Lung (tissue), 12 donors: ENCODE results near the gene FAM171A2. TPM values are rescaled to one million over a fixed set of nuclear protein-coding genes. Genes with fewer than 3 reads are reported as not detected.
A peak's percentile ranks its signal among the peaks of the same experiment; 100 is the strongest.

Experiments
- ATAC-seq: fragments of 200-7000 bp; cut with Tn5 transposase; one replicate; pipeline ENCODE4 v1.9.1; 2020; ENCODE audit warnings: moderate number of reproducible peaks; ENCODE audit not compliant: insufficient read depth, low FRiP score
- DNase-seq, 3 donors: peaks; one replicate each; pipeline ENCODE4 v3.0.0-alpha.2; 2013 to 2017
- H3K27ac ChIP-seq, 2 donors: one replicate each; pipeline ENCODE4 v1.5.1; 2013; ENCODE audit warnings: mild to moderate bottlenecking in 2 of 2, moderate library complexity in 2 of 2, control low read depth in 1 of 2, inconsistent platforms in 1 of 2, low read depth in 1 of 2, low read length in 1 of 2
- H3K27me3 ChIP-seq, 3 donors: one replicate each; pipeline ENCODE4 v1.5.1; 2013; ENCODE audit warnings: low read length in 2 of 3; ENCODE audit not compliant: control insufficient read depth in 3 of 3, insufficient read depth in 3 of 3
- H3K36me3 ChIP-seq, 4 donors: one replicate each; pipeline ENCODE4 v1.5.1; 2013; ENCODE audit warnings: low read length in 4 of 4, mild to moderate bottlenecking in 1 of 4, moderate library complexity in 1 of 4; ENCODE audit not compliant: control insufficient read depth in 4 of 4, insufficient read depth in 4 of 4
- H3K4me1 ChIP-seq, 5 donors: one replicate each; pipeline ENCODE4 v1.5.1; 2013; ENCODE audit warnings: low read length in 5 of 5, mild to moderate bottlenecking in 2 of 5, moderate library complexity in 1 of 5; ENCODE audit not compliant: control insufficient read depth in 5 of 5, insufficient read depth in 5 of 5
- H3K4me3 ChIP-seq: one replicate; pipeline ENCODE4 v1.5.1; 2013; ENCODE audit warnings: mild to moderate bottlenecking, control low read depth, moderate library complexity
- H3K9ac ChIP-seq, 2 donors: one replicate each; pipeline ENCODE4 v1.5.1; 2013; ENCODE audit warnings: low read length in 2 of 2, control low read depth in 1 of 2; ENCODE audit not compliant: insufficient read depth in 1 of 2
- H3K9me3 ChIP-seq, 4 donors: one replicate each; pipeline ENCODE4 v1.5.1; 2013; ENCODE audit warnings: low read length in 3 of 4, mild to moderate bottlenecking in 1 of 4, moderate library complexity in 1 of 4; ENCODE audit not compliant: control insufficient read depth in 4 of 4, insufficient read depth in 3 of 4
- WGBS, 2 donors: extraction: QIAGEN DNeasy Blood & Tissue Kit; methylation state at CpG; one replicate each; pipeline ENCODE4 v1.1.7; 2013; 5-methylcytosine and 5-hydroxymethylcytosine counted together
- polyA plus RNA-seq, 2 donors: library from polyadenylated mRNA; stranded (reverse); fragments of 200-250 nt; gene quantifications; one replicate each; pipeline ENCODE4 v1.2.1, GENCODE V29; 2013
- total RNA-seq, 2 donors: library from RNA; depleted of rRNA in 1 of 2; stranded (reverse); fragments of >200 nt in 1 of 2; gene quantifications; one replicate each; pipeline ENCODE4 v1.2.1, GENCODE V29; 2014 to 2021
- TF ChIP-seq, protein P1 (sequence below): IDR thresholded peaks from 2 replicates; pipeline ENCODE4 v1.5.1; 2012; ENCODE audit warnings: mild to moderate bottlenecking; ENCODE audit errors: control extremely low read depth, extremely low read depth
- donor health status: control.
- donor health status: control.
- donor health status: Bipolar disorder and iron deficiency.
- donor health status: healthy.
- donor health status: DM: yes; HTN: yes; CAD: no.

The FAM171A2 gene
- total and polyA plus RNA-seq, 4 donors, result 0.47 to 8.0 (median 0.80) TPM

DNA sequence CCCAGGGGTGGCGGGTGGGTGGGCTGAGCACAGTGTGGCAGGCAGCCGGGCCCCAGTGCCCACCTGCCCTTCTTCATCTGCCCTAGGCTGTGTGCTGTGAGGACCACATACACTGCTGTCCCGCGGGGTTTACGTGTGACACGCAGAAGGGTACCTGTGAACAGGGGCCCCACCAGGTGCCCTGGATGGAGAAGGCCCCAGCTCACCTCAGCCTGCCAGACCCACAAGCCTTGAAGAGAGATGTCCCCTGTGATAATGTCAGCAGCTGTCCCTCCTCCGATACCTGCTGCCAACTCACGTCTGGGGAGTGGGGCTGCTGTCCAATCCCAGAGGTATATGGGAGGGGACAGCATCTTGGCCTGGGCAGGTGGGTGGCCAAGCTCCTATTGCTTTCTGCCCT is 12.2 kb downstream of the FAM171A2 start:
- DNase-seq (no peak), ATAC-seq (no peak)
- peaks cover 0 to 43% (median 4%) of the 10 kb centered on the region in 4 donors for H3K36me3 ChIP-seq
- H3K9ac ChIP-seq, result no peak overlapping the region
- WGBS, 2 donors, result 90 to 94% methylated on average over 8 of the region's 8 CpGs
- no peak overlapping the region for H3K4me3 ChIP-seq
- no peak overlapping the region for H3K27ac ChIP-seq
- TF ChIP-seq, protein P1, sequence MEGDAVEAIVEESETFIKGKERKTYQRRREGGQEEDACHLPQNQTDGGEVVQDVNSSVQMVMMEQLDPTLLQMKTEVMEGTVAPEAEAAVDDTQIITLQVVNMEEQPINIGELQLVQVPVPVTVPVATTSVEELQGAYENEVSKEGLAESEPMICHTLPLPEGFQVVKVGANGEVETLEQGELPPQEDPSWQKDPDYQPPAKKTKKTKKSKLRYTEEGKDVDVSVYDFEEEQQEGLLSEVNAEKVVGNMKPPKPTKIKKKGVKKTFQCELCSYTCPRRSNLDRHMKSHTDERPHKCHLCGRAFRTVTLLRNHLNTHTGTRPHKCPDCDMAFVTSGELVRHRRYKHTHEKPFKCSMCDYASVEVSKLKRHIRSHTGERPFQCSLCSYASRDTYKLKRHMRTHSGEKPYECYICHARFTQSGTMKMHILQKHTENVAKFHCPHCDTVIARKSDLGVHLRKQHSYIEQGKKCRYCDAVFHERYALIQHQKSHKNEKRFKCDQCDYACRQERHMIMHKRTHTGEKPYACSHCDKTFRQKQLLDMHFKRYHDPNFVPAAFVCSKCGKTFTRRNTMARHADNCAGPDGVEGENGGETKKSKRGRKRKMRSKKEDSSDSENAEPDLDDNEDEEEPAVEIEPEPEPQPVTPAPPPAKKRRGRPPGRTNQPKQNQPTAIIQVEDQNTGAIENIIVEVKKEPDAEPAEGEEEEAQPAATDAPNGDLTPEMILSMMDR, result no peak
- H3K27me3 ChIP-seq, result no peaks in the 10 kb centered on the region
- no peaks in the 10 kb centered on the region for H3K9me3 ChIP-seq
- peaks cover 0 to 5% (median 0%) of the 10 kb centered on the region in 5 donors for H3K4me1 ChIP-seq

DNA sequence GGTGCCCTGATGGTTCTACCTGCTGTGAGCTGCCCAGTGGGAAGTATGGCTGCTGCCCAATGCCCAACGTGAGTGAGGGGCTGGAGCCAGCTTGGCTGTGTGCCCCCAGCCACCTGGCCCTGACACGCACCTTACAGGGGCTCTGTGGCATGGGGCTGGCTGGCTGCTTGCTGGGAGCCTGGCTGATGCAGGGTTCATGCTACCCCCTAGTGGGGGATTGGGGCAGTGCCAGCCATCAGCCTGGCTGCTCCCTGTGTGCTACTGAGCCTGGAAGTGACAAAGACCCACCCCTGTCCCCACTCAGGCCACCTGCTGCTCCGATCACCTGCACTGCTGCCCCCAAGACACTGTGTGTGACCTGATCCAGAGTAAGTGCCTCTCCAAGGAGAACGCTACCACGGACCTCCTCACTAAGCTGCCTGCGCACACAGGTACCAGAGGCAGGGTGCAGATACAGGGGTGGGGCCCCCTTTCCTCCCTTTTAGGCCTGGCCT is 12.9 kb downstream of the FAM171A2 start:
- DNase-seq (peak; percentile 60 to 74 (median 72)), ATAC-seq (peak; percentile 30)
- TF ChIP-seq, protein P1, result peak; percentile 69
- 71% methylated on average over 6 of the region's 6 CpGs for WGBS, 2 donors
- H3K9me3 ChIP-seq, result no peaks in the 10 kb centered on the region
- H3K27ac ChIP-seq, result no peak overlapping the region
- no peak overlapping the region for H3K9ac ChIP-seq
- no peaks in the 10 kb centered on the region for H3K27me3 ChIP-seq
- H3K4me1 ChIP-seq, result peaks cover 0 to 9% (median 2%) of the 10 kb centered on the region in 5 donors
- H3K4me3 ChIP-seq, result no peak overlapping the region
- peaks cover 0 to 43% (median 4%) of the 10 kb centered on the region in 4 donors for H3K36me3 ChIP-seq

DNA sequence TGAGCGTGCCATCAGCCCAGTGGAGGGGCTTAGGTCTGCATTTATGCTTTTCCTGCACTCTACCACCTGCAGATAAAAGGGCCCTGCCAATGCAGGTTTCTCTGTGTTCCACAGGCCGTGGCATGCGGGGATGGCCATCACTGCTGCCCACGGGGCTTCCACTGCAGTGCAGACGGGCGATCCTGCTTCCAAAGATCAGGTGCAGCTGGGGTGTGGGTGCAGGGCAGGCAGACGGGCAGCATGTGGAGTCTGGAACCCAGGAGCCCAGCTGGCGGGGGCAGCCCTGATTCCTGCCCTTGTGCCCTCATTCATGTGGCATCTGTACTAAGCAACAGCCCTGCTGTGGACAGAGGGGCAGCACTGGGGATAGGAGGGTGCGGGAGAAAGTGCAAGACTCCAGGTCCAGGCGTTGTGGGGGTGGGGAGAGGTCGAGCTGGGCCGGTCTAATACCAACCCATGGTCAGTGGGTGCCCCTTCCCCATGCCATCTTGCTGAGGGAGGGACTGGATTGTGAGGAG is 14.0 kb downstream of the FAM171A2 start:
- H3K9me3 ChIP-seq, result no peaks in the 10 kb centered on the region
- peaks cover 0 to 9% (median 4%) of the 10 kb centered on the region in 5 donors for H3K4me1 ChIP-seq
- H3K36me3 ChIP-seq, result peaks cover 0 to 43% (median 4%) of the 10 kb centered on the region in 4 donors
- 91 to 96% methylated on average over 12 of the region's 12 CpGs for WGBS, 2 donors
- DNase-seq (no peak), ATAC-seq (no peak)
- H3K27me3 ChIP-seq, result no peaks in the 10 kb centered on the region
- no peak overlapping the region for H3K9ac ChIP-seq
- TF ChIP-seq, protein P1, result no peak
- no peak overlapping the region for H3K27ac ChIP-seq
- H3K4me3 ChIP-seq, result no peak overlapping the region

DNA sequence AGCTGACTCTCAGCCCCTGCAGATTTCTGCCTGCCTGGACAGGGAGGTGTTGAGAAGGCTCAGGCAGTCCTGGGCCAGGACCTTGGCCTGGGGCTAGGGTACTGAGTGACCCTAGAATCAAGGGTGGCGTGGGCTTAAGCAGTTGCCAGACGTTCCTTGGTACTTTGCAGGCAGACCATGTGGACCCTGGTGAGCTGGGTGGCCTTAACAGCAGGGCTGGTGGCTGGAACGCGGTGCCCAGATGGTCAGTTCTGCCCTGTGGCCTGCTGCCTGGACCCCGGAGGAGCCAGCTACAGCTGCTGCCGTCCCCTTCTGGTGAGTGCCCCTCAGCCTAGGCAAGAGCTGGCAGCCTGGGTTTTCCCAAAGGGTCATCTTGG is 14.7 kb downstream of the FAM171A2 start:
- WGBS, 2 donors, result 89 to 90% methylated on average over 4 to 6 of the region's 6 CpGs
- H3K27ac ChIP-seq, result no peak overlapping the region
- H3K4me1 ChIP-seq, result peaks cover 0 to 9% (median 4%) of the 10 kb centered on the region in 5 donors
- no peak overlapping the region for H3K9ac ChIP-seq
- H3K9me3 ChIP-seq, result no peaks in the 10 kb centered on the region
- no peak for ATAC-seq
- H3K27me3 ChIP-seq, result no peaks in the 10 kb centered on the region
- H3K36me3 ChIP-seq, result peaks cover 0 to 43% (median 4%) of the 10 kb centered on the region in 4 donors
- no peak for DNase-seq
- no peak overlapping the region for H3K4me3 ChIP-seq
- TF ChIP-seq, protein P1, result no peak
